Measurements from ENCODE around the gene CACTIN.

DNA sequence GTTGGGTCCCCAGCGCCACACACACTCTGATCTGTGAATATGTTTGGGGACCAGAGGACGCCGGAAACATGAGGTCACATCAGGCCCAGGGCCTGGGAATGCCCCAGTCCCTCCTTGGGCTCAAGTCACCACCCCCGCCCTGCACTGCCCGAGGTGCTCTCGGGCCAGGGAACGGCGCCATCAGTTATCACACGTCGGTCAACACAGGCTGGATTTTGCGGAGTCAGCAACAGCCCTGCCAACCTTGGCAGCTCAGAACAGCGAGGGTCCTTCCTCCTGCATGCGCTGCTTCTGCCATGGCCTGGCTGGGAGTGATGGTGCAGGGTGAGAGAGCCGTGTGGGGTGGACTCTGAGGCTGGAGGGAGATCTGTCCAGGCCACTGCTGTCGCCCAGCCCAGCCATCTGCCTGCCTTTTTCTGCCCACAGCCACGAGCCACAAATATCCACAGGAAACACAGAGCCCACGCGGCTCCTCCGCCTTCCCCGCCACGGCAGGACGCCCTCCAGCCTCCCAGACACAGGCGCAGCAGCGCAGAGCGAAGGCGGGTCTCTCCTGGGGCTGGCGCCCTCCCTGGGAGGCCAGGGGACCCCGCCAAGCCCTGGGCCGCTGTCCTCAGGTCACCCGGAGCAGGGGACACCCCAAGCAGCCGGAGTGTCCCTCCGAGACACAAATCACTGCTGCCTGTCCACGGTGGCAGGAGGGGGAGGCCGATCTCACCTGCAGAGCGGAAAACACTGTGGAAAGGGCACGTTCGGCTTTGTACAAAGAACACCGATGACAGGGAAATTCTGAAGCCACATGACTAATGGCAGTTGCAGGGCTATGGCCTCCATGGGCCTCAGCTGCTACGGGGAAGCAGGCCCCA lies 31.6 kb upstream of the CACTIN start:
- TF ChIP-seq, protein P1, sequence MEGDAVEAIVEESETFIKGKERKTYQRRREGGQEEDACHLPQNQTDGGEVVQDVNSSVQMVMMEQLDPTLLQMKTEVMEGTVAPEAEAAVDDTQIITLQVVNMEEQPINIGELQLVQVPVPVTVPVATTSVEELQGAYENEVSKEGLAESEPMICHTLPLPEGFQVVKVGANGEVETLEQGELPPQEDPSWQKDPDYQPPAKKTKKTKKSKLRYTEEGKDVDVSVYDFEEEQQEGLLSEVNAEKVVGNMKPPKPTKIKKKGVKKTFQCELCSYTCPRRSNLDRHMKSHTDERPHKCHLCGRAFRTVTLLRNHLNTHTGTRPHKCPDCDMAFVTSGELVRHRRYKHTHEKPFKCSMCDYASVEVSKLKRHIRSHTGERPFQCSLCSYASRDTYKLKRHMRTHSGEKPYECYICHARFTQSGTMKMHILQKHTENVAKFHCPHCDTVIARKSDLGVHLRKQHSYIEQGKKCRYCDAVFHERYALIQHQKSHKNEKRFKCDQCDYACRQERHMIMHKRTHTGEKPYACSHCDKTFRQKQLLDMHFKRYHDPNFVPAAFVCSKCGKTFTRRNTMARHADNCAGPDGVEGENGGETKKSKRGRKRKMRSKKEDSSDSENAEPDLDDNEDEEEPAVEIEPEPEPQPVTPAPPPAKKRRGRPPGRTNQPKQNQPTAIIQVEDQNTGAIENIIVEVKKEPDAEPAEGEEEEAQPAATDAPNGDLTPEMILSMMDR (IDR thresholded peaks at IDR 0.05): no peak
- TF ChIP-seq EP300 (IDR thresholded peaks at IDR 0.05): no peak
- no peak for TF ChIP-seq POLR2A (IDR thresholded peaks at IDR 0.05)

Data from suprapubic skin (tissue), 3 donors.